Erythroblast (primary cell): ENCODE data around the gene KDM4C.
"Not testable (repeated sequence)": the region's sequence is repeated elsewhere in the genome, so short reads cannot be mapped to it uniquely, and the experiment has no call there.

Experiments used
- GATA1 ChIP-seq: IDR thresholded peaks from 2 replicates; pipeline ENCODE4 v1.6.1; 2011; ENCODE audit warnings: low read depth, mild to moderate bottlenecking, control low read depth, low read length, moderate library complexity
- POLR2A ChIP-seq: IDR thresholded peaks from 2 replicates; pipeline ENCODE4 v1.6.1; 2011; ENCODE audit warnings: mild to moderate bottlenecking, low read length

- TF ChIP-seq POLR2A, GATA1: not testable (repeated sequence)
Measured at GRCh38 chr9:6768587-6768986, 10.8 kb downstream of the KDM4C start.
